ENCODE data around the gene CST7.
"Not testable (repeated sequence)": the region's sequence is repeated elsewhere in the genome, so short reads cannot be mapped to it uniquely, and the experiment has no call there.

Gene CST7

GRCh38 chr20:24948939-24949679 lies at the start of gene CST7:
CST7 (plus strand) TSS chr20:24949269; CDS start chr20:24949506, 237 bp downstream.
- no peak for FAIRE-seq

GRCh38 chr20:24906806-24907205 lies 42.3 kb upstream of the CST7 start:
- no peak for FAIRE-seq

GRCh38 chr20:24908642-24909041 lies 40.4 kb upstream of the CST7 start:
- FAIRE-seq = no peak

- no peak for FAIRE-seq
Observed at GRCh38 chr20:24909086-24909780, 39.8 kb upstream of the CST7 start.

GRCh38 chr20:24909861-24910260 lies 39.2 kb upstream of the CST7 start:
- FAIRE-seq = no peak

GRCh38 chr20:24910461-24910860 lies 38.6 kb upstream of the CST7 start:
- no peak for FAIRE-seq

GRCh38 chr20:24911461-24911860 lies 37.6 kb upstream of the CST7 start:
- FAIRE-seq = no peak

- FAIRE-seq = no peak
Observed at GRCh38 chr20:24912397-24913075, 36.5 kb upstream of the CST7 start.

- FAIRE-seq = no peak
Observed at GRCh38 chr20:24913076-24913628, 35.9 kb upstream of the CST7 start.

- FAIRE-seq = no peak
Observed at GRCh38 chr20:24914388-24915241, 34.5 kb upstream of the CST7 start.

- no peak for FAIRE-seq
Observed at GRCh38 chr20:24915440-24915839, 33.6 kb upstream of the CST7 start.

- FAIRE-seq = no peak
Observed at GRCh38 chr20:24915892-24916291, 33.2 kb upstream of the CST7 start.

GRCh38 chr20:24916412-24916811 lies 32.7 kb upstream of the CST7 start:
- no peak for FAIRE-seq

GRCh38 chr20:24917056-24917455 lies 32.0 kb upstream of the CST7 start:
- no peak for FAIRE-seq

GRCh38 chr20:24917797-24918578 lies 31.1 kb upstream of the CST7 start:
- no peak for FAIRE-seq

- no peak for FAIRE-seq
Observed at GRCh38 chr20:24918579-24919566, 30.2 kb upstream of the CST7 start.

- FAIRE-seq = not testable (repeated sequence)
Observed at GRCh38 chr20:24919665-24920064, 29.4 kb upstream of the CST7 start.

GRCh38 chr20:24920706-24921105 lies 28.4 kb upstream of the CST7 start:
- not testable (repeated sequence) for FAIRE-seq

GRCh38 chr20:24929259-24929658 lies 19.8 kb upstream of the CST7 start:
- FAIRE-seq = not testable (repeated sequence)

Measured in TTC549 (cell line).